Right lobe of liver (tissue), 6 donors: ENCODE results near the gene DHX9. TPM values are rescaled to one million over a fixed set of nuclear protein-coding genes. Genes with fewer than 3 reads are reported as not detected.

Experiments
- ATAC-seq, 4 donors: fragments of 200-7000 bp; cut with Tn5 transposase; one replicate each; pipeline ENCODE4 v1.9.1; 2020; ENCODE audit warnings: mild to moderate bottlenecking in 4 of 4, moderate library complexity in 4 of 4
- DNase-seq, 3 donors: peaks; one replicate each; pipeline ENCODE4 v3.0.0-alpha.2; 2020
- H3K27ac ChIP-seq, 3 donors: fragments of 200-600 bp; one replicate each; pipeline ENCODE4 v1.8.0; 2022
- H3K27me3 ChIP-seq, 2 donors: fragments of 200-600 bp; one replicate each; pipeline ENCODE4 v1.8.0; 2022
- H3K36me3 ChIP-seq, 4 donors: fragments of 200-600 bp; sonication (generic) in 1 of 4; one replicate each; pipeline versions ENCODE4 v1.5.1 to v1.8.0; 2017 to 2022; ENCODE audit warnings: control low read depth in 1 of 4
- H3K4me1 ChIP-seq, 4 donors: fragments of 200-600 bp; sonication (generic) in 1 of 4; one replicate each; pipeline versions ENCODE4 v1.5.1 to v1.8.0; 2017 to 2022; ENCODE audit warnings: control low read depth in 1 of 4
- H3K4me3 ChIP-seq, 3 donors: fragments of 200-600 bp; one replicate each; pipeline ENCODE4 v1.8.0; 2022
- H3K9me3 ChIP-seq, 4 donors: fragments of 200-600 bp; sonication (generic) in 1 of 4; one replicate each; pipeline versions ENCODE4 v1.5.1 to v1.8.0; 2017 to 2022; ENCODE audit warnings: control low read depth in 1 of 4
- CTCF ChIP-seq, 4 donors: fragments of 200-600 bp in 3 of 4; fragments of 450-650 bp in 1 of 4; IDR thresholded peaks; one replicate each; pipeline versions ENCODE4 v1.5.1 to v1.8.0; 2016 to 2022; ENCODE audit warnings: antibody characterized with exemption in 4 of 4, mild to moderate bottlenecking in 2 of 4
- POLR2A ChIP-seq: fragments of 450-650 bp; IDR thresholded peaks from one replicate; pipeline ENCODE4 v1.6.1; 2017; ENCODE audit warnings: antibody characterized with exemption, mild to moderate bottlenecking
- WGBS: methylation state at CpG from one replicate; pipeline ENCODE4 v1.1.6; 2018; ENCODE audit warnings: low coverage, low lambda C conversion rate; ENCODE audit not compliant: insufficient coverage; ENCODE audit errors: missing lambda C conversion rate; 5-methylcytosine and 5-hydroxymethylcytosine counted together
- intact Hi-C, 2 donors: fragments of 100-400 bp; cut with DNase I; formaldehyde crosslinking; loops; one replicate each; pipeline versions ENCODE4 v1.11.2 to v1.14.1; 2022
- total RNA-seq, 6 experiments: library from RNA; depleted of rRNA in 2 of 6; stranded (reverse); fragments of >200 nt in 2 of 6; fragmentation: NEBNext Ultra II Directional in 3 of 6; extraction: Animal tissue kit (Norgen Biotek cat#: 25700) in 3 of 6; gene quantifications; one replicate each; pipeline versions ENCODE4 v1.1.0 to v1.2.4, GENCODE V29; 2016 to 2023
- donor health status: DM: no; HTN: yes; CAD: no.
- donor health status: DM: no; HTN: no; CAD: no.
- donor health status: DM: no; HTN: no; CAD: no.
- donor health status: DM: no; HTN: yes; CAD: no.
- donor health status: DM: no; HTN: yes; CAD: no.

The DHX9 gene
- total RNA-seq, 6 experiments from 2014 or later = 32.6 to 51.0 (median 39.5) TPM

- Histone ChIP-seq H3K9me3 (no peaks in the 10 kb centered on the region), H3K27me3 (no peaks in the 10 kb centered on the region), H3K27ac (peak overlapping the region in 2 of 3 donors; percentile 47 to 69), H3K4me1 (peaks cover 0 to 18% (median 4%) of the 10 kb centered on the region in 4 donors), H3K4me3 (no peak overlapping the region), H3K36me3 (no peaks in the 10 kb centered on the region)
- TF ChIP-seq POLR2A (no peak), CTCF (IDR thresholded peaks at IDR 0.05) (no peak)
- ATAC-seq (peak; percentile 65 to 76 (median 68)), DNase-seq (no peak)
- 32% methylated on average over 8 of the region's 8 CpGs for WGBS
- intact Hi-C loops = no loop called here
Observed at GRCh38 chr1:182795563-182796228, 43.5 kb upstream of the DHX9 start.

- no peak overlapping the region for H3K4me3 ChIP-seq
- intact Hi-C loops = no loop called here
- WGBS = 89% methylated on average over 4 of the region's 4 CpGs
- DNase-seq (no peak), ATAC-seq (no peak)
- no peaks in the 10 kb centered on the region for H3K27me3 ChIP-seq
- H3K27ac ChIP-seq = no peak overlapping the region
- no peaks in the 10 kb centered on the region for H3K9me3 ChIP-seq
- no peak for TF ChIP-seq CTCF (IDR thresholded peaks at IDR 0.05)
- no peak for TF ChIP-seq POLR2A
- no peaks in the 10 kb centered on the region for H3K4me1 ChIP-seq
- H3K36me3 ChIP-seq = peaks cover 0 to 15% (median 0%) of the 10 kb centered on the region in 4 donors
Observed at GRCh38 chr1:182802006-182802803, 36.9 kb upstream of the DHX9 start.

- Histone ChIP-seq H3K36me3 (peaks cover 0 to 16% (median 0%) of the 10 kb centered on the region in 4 donors), H3K27ac (no peak overlapping the region), H3K27me3 (no peaks in the 10 kb centered on the region), H3K4me3 (no peak overlapping the region), H3K9me3 (no peaks in the 10 kb centered on the region), H3K4me1 (no peaks in the 10 kb centered on the region)
- WGBS = 91% methylated on average over 1 of the region's 1 CpG
- TF ChIP-seq POLR2A = no peak
- TF ChIP-seq CTCF (IDR thresholded peaks at IDR 0.05) = no peak
- intact Hi-C loops = no loop called here
- no peak for DNase-seq
- no peak for ATAC-seq
Observed at GRCh38 chr1:182803846-182804245, 35.3 kb upstream of the DHX9 start.

- H3K27ac ChIP-seq = no peak overlapping the region
- H3K27me3 ChIP-seq = no peaks in the 10 kb centered on the region
- DNase-seq (no peak), ATAC-seq (peak in 1 of 4 donors; percentile 14)
- WGBS = 71% methylated on average over 7 of the region's 11 CpGs
- H3K9me3 ChIP-seq = no peaks in the 10 kb centered on the region
- TF ChIP-seq POLR2A (no peak), CTCF (IDR thresholded peaks at IDR 0.05) (peak in 1 of 4 donors; percentile 11)
- H3K36me3 ChIP-seq = peaks cover 0 to 16% (median 0%) of the 10 kb centered on the region in 4 donors
- H3K4me1 ChIP-seq = no peaks in the 10 kb centered on the region
- intact Hi-C loops = no loop called here
- no peak overlapping the region for H3K4me3 ChIP-seq
Observed at GRCh38 chr1:182806015-182806678, 33.0 kb upstream of the DHX9 start.
